ENCODE results near the gene FEN1. TPM values are rescaled to one million over a fixed set of nuclear protein-coding genes. Genes with fewer than 3 reads are reported as not detected.

The FEN1 gene
- total and polyA plus RNA-seq, 2 of the 13 experiments (the other 11 are each of a cell fraction or from before 2014, with no cell fraction given), result 12.4 to 102 TPM

DNA sequence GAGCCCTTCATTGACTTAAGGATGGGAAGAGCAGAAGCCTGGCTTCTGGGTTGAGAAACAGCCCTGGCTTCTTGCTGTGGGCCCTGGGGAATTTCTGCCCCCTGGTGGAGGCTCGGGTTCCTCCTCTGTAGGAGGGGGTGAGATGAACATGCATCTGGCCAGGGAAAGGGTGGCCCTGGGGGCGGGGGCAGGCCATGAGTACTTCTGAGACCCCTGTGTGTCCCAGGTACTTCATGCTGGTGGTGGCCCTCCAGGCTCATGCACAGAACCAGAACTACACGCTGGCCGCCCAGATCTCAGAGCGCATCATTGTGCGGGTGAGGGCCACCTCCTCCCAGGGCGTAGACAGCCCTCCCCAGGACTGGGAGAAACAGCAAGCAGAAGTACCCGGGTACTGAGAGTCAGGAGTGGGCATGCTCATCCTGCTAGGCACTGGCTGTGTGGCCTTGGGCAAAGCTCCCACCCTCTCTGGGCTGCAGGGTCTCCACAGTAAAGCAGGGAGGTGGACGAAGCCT is 16.1 kb upstream of the FEN1 start:
- DNase-seq (ENCODE audit: low spot score) (peak; percentile 59), FAIRE-seq (peak; percentile 21), ATAC-seq (peak; percentile 75)
- WGBS (ENCODE audit: low lambda C conversion rate), result 50% methylated on average over 3 of the region's 9 CpGs
- Histone ChIP-seq H3K27ac (ENCODE audit: extremely low read length, insufficient read depth, low read length) (no peak overlapping the region), H2AFZ (ENCODE audit: low read length) (no peak overlapping the region), H3K4me3 (replicated peaks in 1 of 3; ENCODE audit: insufficient read depth in 1 of 3, low read depth in 2 of 3, low read length in 3 of 3) (no peak overlapping the region), H4K20me1 (ENCODE audit: insufficient read depth, low read length) (no peaks in the 10 kb centered on the region), H3K4me1 (ENCODE audit: insufficient read depth, low read length) (peaks cover 13% of the 10 kb centered on the region), H3K4me2 (ENCODE audit: low read depth, low read length) (no peak overlapping the region), H3K27me3 (ENCODE audit: control insufficient read depth in 1 of 2, insufficient read depth in 2 of 2, low read length in 2 of 2) (no peaks in the 10 kb centered on the region; a peak in 1 of 5 replicates), H3K36me3 (replicated peaks in 1 of 2; ENCODE audit: control insufficient read depth in 1 of 2, insufficient read depth in 2 of 2, low read length in 2 of 2) (peaks cover 29 to 44% of the 10 kb centered on the region in 2 experiments; a peak in 4 of 5 replicates), H3K9me3 (ENCODE audit: low read length) (no peaks in the 10 kb centered on the region), H3K79me2 (ENCODE audit: insufficient read depth, low read length) (no peaks in the 10 kb centered on the region), H3K9ac (ENCODE audit: insufficient read depth, low read depth, low read length) (no peak overlapping the region)
- in situ Hi-C loops (cut with HindIII; ENCODE audit: extremely low pct_ligation_motif_present, low pct_unique_long_range_greater_than_20kb), result no loop called here
- CTCF ChIA-PET (ENCODE audit: low intra/inter-chr PET ratio, low total read pairs), result interaction anchor here (1.0 to 3.5 kb wide), 3 partner anchors 20 to 29 kb away, joined by 4 to 51 read pairs (median 38); partner anchors contain the start of gene MYRF
- no TSS peak for BruUV-seq (replicated peaks)
- POLR2A ChIA-PET, result interaction anchor here (0.7 kb wide), 1 partner anchor 20 kb away, joined by 3 read pairs; no protein-coding TSS in a partner anchor
- intact Hi-C loops (cut with micrococcal nuclease; ENCODE audit: unreplicated experiment), result loop anchor here (1.0 kb wide), 2 partner anchors 22 to 29 kb away; no protein-coding TSS in a partner anchor
- TF ChIP-seq, protein P1, sequence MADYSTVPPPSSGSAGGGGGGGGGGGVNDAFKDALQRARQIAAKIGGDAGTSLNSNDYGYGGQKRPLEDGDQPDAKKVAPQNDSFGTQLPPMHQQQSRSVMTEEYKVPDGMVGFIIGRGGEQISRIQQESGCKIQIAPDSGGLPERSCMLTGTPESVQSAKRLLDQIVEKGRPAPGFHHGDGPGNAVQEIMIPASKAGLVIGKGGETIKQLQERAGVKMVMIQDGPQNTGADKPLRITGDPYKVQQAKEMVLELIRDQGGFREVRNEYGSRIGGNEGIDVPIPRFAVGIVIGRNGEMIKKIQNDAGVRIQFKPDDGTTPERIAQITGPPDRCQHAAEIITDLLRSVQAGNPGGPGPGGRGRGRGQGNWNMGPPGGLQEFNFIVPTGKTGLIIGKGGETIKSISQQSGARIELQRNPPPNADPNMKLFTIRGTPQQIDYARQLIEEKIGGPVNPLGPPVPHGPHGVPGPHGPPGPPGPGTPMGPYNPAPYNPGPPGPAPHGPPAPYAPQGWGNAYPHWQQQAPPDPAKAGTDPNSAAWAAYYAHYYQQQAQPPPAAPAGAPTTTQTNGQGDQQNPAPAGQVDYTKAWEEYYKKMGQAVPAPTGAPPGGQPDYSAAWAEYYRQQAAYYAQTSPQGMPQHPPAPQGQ (CRISPR knock-in tag; IDR thresholded peaks at IDR 0.05; ENCODE audit: borderline replicate concordance), result no peak
- TF ChIP-seq, protein P2, sequence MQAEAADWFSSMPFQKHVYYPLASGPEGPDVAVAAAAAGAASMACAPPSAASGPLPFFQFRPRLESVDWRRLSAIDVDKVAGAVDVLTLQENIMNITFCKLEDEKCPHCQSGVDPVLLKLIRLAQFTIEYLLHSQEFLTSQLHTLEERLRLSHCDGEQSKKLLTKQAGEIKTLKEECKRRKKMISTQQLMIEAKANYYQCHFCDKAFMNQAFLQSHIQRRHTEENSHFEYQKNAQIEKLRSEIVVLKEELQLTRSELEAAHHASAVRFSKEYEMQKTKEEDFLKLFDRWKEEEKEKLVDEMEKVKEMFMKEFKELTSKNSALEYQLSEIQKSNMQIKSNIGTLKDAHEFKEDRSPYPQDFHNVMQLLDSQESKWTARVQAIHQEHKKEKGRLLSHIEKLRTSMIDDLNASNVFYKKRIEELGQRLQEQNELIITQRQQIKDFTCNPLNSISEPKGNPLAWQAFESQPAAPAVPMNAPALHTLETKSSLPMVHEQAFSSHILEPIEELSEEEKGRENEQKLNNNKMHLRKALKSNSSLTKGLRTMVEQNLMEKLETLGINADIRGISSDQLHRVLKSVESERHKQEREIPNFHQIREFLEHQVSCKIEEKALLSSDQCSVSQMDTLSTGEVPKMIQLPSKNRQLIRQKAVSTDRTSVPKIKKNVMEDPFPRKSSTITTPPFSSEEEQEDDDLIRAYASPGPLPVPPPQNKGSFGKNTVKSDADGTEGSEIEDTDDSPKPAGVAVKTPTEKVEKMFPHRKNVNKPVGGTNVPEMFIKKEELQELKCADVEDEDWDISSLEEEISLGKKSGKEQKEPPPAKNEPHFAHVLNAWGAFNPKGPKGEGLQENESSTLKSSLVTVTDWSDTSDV (CRISPR knock-in tag; IDR thresholded peaks at IDR 0.05), result no peak
- TF ChIP-seq, protein P3, sequence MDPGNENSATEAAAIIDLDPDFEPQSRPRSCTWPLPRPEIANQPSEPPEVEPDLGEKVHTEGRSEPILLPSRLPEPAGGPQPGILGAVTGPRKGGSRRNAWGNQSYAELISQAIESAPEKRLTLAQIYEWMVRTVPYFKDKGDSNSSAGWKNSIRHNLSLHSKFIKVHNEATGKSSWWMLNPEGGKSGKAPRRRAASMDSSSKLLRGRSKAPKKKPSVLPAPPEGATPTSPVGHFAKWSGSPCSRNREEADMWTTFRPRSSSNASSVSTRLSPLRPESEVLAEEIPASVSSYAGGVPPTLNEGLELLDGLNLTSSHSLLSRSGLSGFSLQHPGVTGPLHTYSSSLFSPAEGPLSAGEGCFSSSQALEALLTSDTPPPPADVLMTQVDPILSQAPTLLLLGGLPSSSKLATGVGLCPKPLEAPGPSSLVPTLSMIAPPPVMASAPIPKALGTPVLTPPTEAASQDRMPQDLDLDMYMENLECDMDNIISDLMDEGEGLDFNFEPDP (CRISPR knock-in tag; conservative IDR thresholded peaks at IDR 0.05), result no peak
- TF ChIP-seq SYNCRIP (IDR thresholded peaks at IDR 0.05; ENCODE audit: insufficient read depth, low read depth, low read length) (no peak), ZFP62 (CRISPR knock-in tag; IDR thresholded peaks at IDR 0.05) (no peak)
- TF ChIP-seq, protein P4, sequence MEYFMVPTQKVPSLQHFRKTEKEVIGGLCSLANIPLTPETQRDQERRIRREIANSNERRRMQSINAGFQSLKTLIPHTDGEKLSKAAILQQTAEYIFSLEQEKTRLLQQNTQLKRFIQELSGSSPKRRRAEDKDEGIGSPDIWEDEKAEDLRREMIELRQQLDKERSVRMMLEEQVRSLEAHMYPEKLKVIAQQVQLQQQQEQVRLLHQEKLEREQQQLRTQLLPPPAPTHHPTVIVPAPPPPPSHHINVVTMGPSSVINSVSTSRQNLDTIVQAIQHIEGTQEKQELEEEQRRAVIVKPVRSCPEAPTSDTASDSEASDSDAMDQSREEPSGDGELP (IDR thresholded peaks at IDR 0.05; ENCODE audit: borderline replicate concordance, low read depth), result no peak
- TF ChIP-seq, protein P5, sequence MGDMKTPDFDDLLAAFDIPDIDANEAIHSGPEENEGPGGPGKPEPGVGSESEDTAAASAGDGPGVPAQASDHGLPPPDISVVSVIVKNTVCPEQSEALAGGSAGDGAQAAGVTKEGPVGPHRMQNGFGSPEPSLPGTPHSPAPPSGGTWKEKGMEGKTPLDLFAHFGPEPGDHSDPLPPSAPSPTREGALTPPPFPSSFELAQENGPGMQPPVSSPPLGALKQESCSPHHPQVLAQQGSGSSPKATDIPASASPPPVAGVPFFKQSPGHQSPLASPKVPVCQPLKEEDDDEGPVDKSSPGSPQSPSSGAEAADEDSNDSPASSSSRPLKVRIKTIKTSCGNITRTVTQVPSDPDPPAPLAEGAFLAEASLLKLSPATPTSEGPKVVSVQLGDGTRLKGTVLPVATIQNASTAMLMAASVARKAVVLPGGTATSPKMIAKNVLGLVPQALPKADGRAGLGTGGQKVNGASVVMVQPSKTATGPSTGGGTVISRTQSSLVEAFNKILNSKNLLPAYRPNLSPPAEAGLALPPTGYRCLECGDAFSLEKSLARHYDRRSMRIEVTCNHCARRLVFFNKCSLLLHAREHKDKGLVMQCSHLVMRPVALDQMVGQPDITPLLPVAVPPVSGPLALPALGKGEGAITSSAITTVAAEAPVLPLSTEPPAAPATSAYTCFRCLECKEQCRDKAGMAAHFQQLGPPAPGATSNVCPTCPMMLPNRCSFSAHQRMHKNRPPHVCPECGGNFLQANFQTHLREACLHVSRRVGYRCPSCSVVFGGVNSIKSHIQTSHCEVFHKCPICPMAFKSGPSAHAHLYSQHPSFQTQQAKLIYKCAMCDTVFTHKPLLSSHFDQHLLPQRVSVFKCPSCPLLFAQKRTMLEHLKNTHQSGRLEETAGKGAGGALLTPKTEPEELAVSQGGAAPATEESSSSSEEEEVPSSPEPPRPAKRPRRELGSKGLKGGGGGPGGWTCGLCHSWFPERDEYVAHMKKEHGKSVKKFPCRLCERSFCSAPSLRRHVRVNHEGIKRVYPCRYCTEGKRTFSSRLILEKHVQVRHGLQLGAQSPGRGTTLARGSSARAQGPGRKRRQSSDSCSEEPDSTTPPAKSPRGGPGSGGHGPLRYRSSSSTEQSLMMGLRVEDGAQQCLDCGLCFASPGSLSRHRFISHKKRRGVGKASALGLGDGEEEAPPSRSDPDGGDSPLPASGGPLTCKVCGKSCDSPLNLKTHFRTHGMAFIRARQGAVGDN (CRISPR knock-in tag; IDR thresholded peaks at IDR 0.05), result peak; percentile 30; the same call in 1 of the 2 replicates
- TF ChIP-seq, protein P6, sequence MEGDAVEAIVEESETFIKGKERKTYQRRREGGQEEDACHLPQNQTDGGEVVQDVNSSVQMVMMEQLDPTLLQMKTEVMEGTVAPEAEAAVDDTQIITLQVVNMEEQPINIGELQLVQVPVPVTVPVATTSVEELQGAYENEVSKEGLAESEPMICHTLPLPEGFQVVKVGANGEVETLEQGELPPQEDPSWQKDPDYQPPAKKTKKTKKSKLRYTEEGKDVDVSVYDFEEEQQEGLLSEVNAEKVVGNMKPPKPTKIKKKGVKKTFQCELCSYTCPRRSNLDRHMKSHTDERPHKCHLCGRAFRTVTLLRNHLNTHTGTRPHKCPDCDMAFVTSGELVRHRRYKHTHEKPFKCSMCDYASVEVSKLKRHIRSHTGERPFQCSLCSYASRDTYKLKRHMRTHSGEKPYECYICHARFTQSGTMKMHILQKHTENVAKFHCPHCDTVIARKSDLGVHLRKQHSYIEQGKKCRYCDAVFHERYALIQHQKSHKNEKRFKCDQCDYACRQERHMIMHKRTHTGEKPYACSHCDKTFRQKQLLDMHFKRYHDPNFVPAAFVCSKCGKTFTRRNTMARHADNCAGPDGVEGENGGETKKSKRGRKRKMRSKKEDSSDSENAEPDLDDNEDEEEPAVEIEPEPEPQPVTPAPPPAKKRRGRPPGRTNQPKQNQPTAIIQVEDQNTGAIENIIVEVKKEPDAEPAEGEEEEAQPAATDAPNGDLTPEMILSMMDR (CRISPR knock-in tag; IDR thresholded peaks at IDR 0.05), result peak; percentile 77
